HepG2 (cell line): ENCODE results near the gene ST6GALNAC2. TPM values are rescaled to one million over a fixed set of nuclear protein-coding genes. Genes with fewer than 3 reads are reported as not detected.

ENCODE experiments used
- CREB1 ChIP-seq, 2 experiments: fragments of 450-650 bp in 1 of 2; IDR thresholded peaks; 2 replicates each; pipeline ENCODE4 v1.6.1; 2016 to 2017; ENCODE audit warnings: control low read depth in 1 of 2, mild to moderate bottlenecking in 1 of 2, missing compliant biosample characterization in 1 of 2, missing genetic modification characterization in 1 of 2
- ELF3 ChIP-seq: IDR thresholded peaks from 2 replicates; pipeline ENCODE4 v1.6.1; 2016; ENCODE audit warnings: missing genetic modification reagents, missing compliant biosample characterization
- HNRNPH1 ChIP-seq: fragments of 200-400 bp; formaldehyde crosslinking; optimal IDR thresholded peaks from 2 replicates; pipeline ENCODE3; 2017; ENCODE audit warnings: mild to moderate bottlenecking, low read depth, low read length
- IRF9 ChIP-seq: sonication (generic); formaldehyde crosslinking; IDR thresholded peaks from 2 replicates; pipeline ENCODE4 v1.8.0; 2022; ENCODE audit warnings: missing genetic modification reagents, mild to moderate bottlenecking, borderline replicate concordance
- JUND ChIP-seq: sonication (generic); formaldehyde crosslinking; IDR thresholded peaks from 2 replicates; pipeline ENCODE4 v1.8.0; 2022; ENCODE audit warnings: mild to moderate bottlenecking, missing genetic modification reagents
- PHF20 ChIP-seq: sonication (generic); formaldehyde crosslinking; IDR thresholded peaks from 2 replicates; pipeline ENCODE4 v1.5.0; 2020; ENCODE audit warnings: mild to moderate bottlenecking, missing genetic modification reagents
- PHF8 ChIP-seq: sonication (generic); formaldehyde crosslinking; IDR thresholded peaks from 2 replicates; pipeline ENCODE4 v1.5.0; 2020; ENCODE audit warnings: missing genetic modification reagents
- PRDM4 ChIP-seq: sonication (generic); formaldehyde crosslinking; IDR thresholded peaks from 2 replicates; pipeline ENCODE4 v1.9.0; 2021; ENCODE audit warnings: missing genetic modification reagents, borderline replicate concordance
- RBFOX2 ChIP-seq: fragments of 200-400 bp; formaldehyde crosslinking; IDR thresholded peaks from 2 replicates; pipeline ENCODE4 v1.6.1; 2017; ENCODE audit warnings: low read depth, mild to moderate bottlenecking, low read length
- RXRB ChIP-seq: IDR thresholded peaks from 2 replicates; pipeline ENCODE4 v1.6.1; 2016; ENCODE audit warnings: borderline replicate concordance, missing genetic modification reagents, missing compliant biosample characterization
- SAFB2 ChIP-seq: sonication (generic); formaldehyde crosslinking; IDR thresholded peaks from 2 replicates; pipeline ENCODE4 v1.5.1; 2020; ENCODE audit warnings: missing genetic modification reagents, low read depth, mild to moderate bottlenecking, borderline replicate concordance
- ZMAT3 ChIP-seq: sonication (generic); formaldehyde crosslinking; conservative IDR thresholded peaks from 2 replicates; pipeline ENCODE4 v1.7.0; 2021; ENCODE audit warnings: missing genetic modification reagents
- ZNF136 ChIP-seq: sonication (generic); formaldehyde crosslinking; IDR thresholded peaks from 2 replicates; pipeline ENCODE4 v1.8.1; 2022; ENCODE audit warnings: low read depth, mild to moderate bottlenecking, moderate library complexity, missing genetic modification reagents
- ZNF367 ChIP-seq: sonication (generic); formaldehyde crosslinking; IDR thresholded peaks from 2 replicates; pipeline ENCODE4 v1.4.0; 2020; ENCODE audit warnings: missing genetic modification reagents, borderline replicate concordance
- ZNF446 ChIP-seq: sonication (generic); formaldehyde crosslinking; IDR thresholded peaks from 2 replicates; pipeline ENCODE4 v1.5.0; 2020; ENCODE audit warnings: mild to moderate bottlenecking, missing genetic modification reagents
- ZNF496 ChIP-seq: sonication (generic); formaldehyde crosslinking; IDR thresholded peaks from 2 replicates; pipeline ENCODE4 v1.8.1; 2023; ENCODE audit warnings: mild to moderate bottlenecking, moderate library complexity, missing genetic modification reagents; ENCODE audit not compliant: insufficient replicate concordance
- ZNF570 ChIP-seq: sonication (generic); formaldehyde crosslinking; IDR thresholded peaks from 2 replicates; pipeline ENCODE4 v1.4.0; 2020; ENCODE audit warnings: mild to moderate bottlenecking, missing genetic modification reagents, borderline replicate concordance
- ZNF776 ChIP-seq: sonication (generic); formaldehyde crosslinking; IDR thresholded peaks from 2 replicates; pipeline ENCODE4 v1.4.0; 2020; ENCODE audit warnings: mild to moderate bottlenecking, missing genetic modification reagents
- polyA plus RNA-seq, 8 experiments: library from polyadenylated mRNA; depleted of rRNA in 3 of 8; stranded (reverse) in 7 of 8; unstranded in 1 of 8; fragments of >200 nt; fragmentation: Illumina TruSeq in 4 of 8; extraction: Trizol in 4 of 8; gene quantifications; 2 replicates each; pipeline versions ENCODE4 v1.2.1 to v1.2.3, GENCODE V29; 2011 to 2016; ENCODE audit warnings: low read depth in 4 of 8, missing spikeins in 1 of 8, mixed read lengths in 1 of 8; ENCODE audit not compliant: insufficient read depth in 1 of 8
- total RNA-seq, 5 experiments: library from RNA; depleted of rRNA; stranded (reverse); fragments of >200 nt; fragmentation: Illumina TruSeq; extraction: Trizol; gene quantifications; 2 replicates each; pipeline ENCODE4 v1.2.3, GENCODE V29; 2016; ENCODE audit warnings: low read depth in 1 of 5
- TF ChIP-seq, protein P1 (sequence below): sonication (generic); formaldehyde crosslinking; IDR thresholded peaks from 2 replicates; pipeline ENCODE4 v1.4.0; 2020; ENCODE audit warnings: missing genetic modification reagents
- TF ChIP-seq, protein P2 (sequence below): sonication (generic); formaldehyde crosslinking; IDR thresholded peaks from 2 replicates; pipeline ENCODE4 v1.8.1; 2022; ENCODE audit warnings: low read depth, mild to moderate bottlenecking, missing genetic modification reagents

The ST6GALNAC2 gene
- total and polyA plus RNA-seq, 2 of the 13 experiments (the other 11 are each of a cell fraction or from before 2014, with no cell fraction given), result 0.12 to 0.49 TPM

DNA sequence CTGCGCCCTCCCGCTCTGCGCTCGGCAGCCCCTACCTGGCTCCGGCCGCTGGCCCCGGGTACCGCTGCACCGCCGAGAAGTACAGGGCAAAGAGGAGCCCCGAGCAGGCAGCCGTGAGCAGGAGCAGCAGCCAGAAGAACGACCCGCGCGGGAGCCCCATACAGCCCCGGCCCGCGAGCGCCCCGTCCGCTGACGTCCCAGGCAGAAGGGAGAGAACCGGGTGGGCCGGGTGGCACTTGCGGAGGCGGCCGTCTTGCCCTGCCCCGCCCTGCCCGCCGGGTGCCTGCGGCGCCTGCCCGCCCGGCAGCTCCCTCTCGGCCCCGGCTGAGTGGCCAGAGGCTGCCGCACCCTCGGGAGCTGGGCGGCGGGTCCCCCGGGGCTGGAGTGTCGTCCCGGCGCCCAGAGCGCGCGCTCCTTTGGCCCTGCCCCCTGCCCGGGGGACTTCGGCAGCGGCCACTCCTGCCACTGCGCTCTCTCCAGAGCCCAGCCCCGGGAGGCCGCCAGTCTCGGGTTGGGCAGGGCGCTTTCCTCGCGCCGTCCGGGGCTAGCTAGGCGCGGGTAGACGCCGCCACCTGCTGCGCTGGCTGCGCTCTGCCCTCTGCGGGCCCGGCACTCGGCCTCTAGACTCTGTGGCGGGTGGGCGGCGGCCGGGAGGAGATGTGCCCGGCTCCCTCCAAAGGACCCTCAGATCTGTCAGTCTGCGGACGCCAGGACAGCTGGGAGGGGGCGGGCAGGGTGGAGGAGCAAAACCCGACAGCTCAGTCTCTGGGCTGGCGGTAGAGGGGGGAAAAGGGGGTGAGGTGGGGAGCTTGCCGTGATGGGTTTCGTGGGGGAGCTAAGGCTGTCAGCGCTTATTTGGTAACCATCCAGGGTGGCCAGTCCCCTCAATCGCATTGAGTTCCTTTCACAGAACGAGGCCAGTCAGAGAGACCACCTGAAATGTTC, at the start of gene ST6GALNAC2 (continued):
- TF ChIP-seq, protein P1, sequence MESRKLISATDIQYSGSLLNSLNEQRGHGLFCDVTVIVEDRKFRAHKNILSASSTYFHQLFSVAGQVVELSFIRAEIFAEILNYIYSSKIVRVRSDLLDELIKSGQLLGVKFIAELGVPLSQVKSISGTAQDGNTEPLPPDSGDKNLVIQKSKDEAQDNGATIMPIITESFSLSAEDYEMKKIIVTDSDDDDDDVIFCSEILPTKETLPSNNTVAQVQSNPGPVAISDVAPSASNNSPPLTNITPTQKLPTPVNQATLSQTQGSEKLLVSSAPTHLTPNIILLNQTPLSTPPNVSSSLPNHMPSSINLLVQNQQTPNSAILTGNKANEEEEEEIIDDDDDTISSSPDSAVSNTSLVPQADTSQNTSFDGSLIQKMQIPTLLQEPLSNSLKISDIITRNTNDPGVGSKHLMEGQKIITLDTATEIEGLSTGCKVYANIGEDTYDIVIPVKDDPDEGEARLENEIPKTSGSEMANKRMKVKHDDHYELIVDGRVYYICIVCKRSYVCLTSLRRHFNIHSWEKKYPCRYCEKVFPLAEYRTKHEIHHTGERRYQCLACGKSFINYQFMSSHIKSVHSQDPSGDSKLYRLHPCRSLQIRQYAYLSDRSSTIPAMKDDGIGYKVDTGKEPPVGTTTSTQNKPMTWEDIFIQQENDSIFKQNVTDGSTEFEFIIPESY (CRISPR knock-in tag), result 0 out of 2 replicates have a peak, but pooled peaks have one; percentile 39
- TF ChIP-seq JUND (CRISPR knock-in tag) (no peak), PHF20 (no peak), PRDM4 (CRISPR knock-in tag) (no peak), ELF3 (CRISPR knock-in tag) (peak; percentile 47), ZMAT3 (CRISPR knock-in tag) (0 out of 2 replicates have a peak, but pooled peaks have one; percentile 47), RXRB (CRISPR knock-in tag) (peak; percentile 47; the same call in 1 of the 2 replicates), PHF8 (CRISPR knock-in tag) (peak; percentile 36; the same call in 1 of the 2 replicates), ZNF496 (CRISPR knock-in tag) (no peak), ZNF570 (CRISPR knock-in tag) (no peak), CREB1 (IDR thresholded peaks at IDR 0.05) (no peak), CREB1 (CRISPR knock-in tag; IDR thresholded peaks at IDR 0.05) (no peak), RBFOX2 (0 out of 2 replicates have a peak, but pooled peaks have one; percentile 15), ZNF367 (no peak), HNRNPH1 (no peak), ZNF136 (no peak), ZNF776 (CRISPR knock-in tag) (peak; percentile 84), ZNF446 (no peak), IRF9 (CRISPR knock-in tag) (no peak), SAFB2 (CRISPR knock-in tag) (no peak; the same call in 1 of the 2 replicates)
- TF ChIP-seq, protein P2, sequence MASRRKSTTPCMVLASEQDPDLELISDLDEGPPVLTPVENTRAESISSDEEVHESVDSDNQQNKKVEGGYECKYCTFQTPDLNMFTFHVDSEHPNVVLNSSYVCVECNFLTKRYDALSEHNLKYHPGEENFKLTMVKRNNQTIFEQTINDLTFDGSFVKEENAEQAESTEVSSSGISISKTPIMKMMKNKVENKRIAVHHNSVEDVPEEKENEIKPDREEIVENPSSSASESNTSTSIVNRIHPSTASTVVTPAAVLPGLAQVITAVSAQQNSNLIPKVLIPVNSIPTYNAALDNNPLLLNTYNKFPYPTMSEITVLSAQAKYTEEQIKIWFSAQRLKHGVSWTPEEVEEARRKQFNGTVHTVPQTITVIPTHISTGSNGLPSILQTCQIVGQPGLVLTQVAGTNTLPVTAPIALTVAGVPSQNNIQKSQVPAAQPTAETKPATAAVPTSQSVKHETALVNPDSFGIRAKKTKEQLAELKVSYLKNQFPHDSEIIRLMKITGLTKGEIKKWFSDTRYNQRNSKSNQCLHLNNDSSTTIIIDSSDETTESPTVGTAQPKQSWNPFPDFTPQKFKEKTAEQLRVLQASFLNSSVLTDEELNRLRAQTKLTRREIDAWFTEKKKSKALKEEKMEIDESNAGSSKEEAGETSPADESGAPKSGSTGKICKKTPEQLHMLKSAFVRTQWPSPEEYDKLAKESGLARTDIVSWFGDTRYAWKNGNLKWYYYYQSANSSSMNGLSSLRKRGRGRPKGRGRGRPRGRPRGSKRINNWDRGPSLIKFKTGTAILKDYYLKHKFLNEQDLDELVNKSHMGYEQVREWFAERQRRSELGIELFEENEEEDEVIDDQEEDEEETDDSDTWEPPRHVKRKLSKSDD (CRISPR knock-in tag), result no peak
